HEK293T (cell line): Measurements from ENCODE around the gene RAD51B.

ENCODE experiments used
- FOXA1 ChIP-seq: fragments of 450-650 bp; IDR thresholded peaks from 2 replicates; pipeline ENCODE4 v1.6.1; 2016; ENCODE audit warnings: mild to moderate bottlenecking
- TARDBP ChIP-seq: fragments of 450-650 bp; IDR thresholded peaks from 2 replicates; pipeline ENCODE4 v1.6.1; 2016
- ZNF384 ChIP-seq: fragments of 450-650 bp; IDR thresholded peaks from 2 replicates; pipeline ENCODE4 v1.6.1; 2016

- TF ChIP-seq TARDBP (no peak), FOXA1 (no peak), ZNF384 (no peak)
Measured at GRCh38 chr14:67990576-67990975, 171.0 kb downstream of the RAD51B start.
